Glomerular visceral epithelial cell (primary cell): ENCODE data around the gene RTF2.
A peak's percentile ranks its signal among the peaks of the same experiment; 100 is the strongest.

Experiments
- DNase-seq: peaks from one replicate; pipeline ENCODE4 v3.0.0-alpha.2; 2016; ENCODE audit errors: extremely low spot score

The RTF2 gene

DNA sequence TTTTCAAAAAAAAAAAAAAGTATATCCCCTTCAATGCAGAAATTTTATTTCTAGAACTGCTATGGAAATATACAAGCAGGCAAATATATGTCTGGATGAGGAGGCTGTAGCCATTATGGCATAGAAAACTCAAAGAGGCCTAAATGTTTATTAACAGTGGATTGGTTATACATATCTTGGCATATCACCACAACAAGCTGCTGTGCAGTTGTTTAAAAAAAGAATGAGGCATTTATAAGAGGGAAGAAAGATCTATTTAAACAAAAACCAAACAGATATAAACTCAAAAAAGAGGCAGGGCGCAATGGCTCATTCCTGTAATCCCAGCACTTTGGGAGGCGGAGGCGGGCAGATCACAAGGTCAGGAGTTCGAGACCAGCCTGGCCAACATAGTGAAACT, 30.1 kb upstream of the RTF2 start:
- DNase-seq, result no peak

DNA sequence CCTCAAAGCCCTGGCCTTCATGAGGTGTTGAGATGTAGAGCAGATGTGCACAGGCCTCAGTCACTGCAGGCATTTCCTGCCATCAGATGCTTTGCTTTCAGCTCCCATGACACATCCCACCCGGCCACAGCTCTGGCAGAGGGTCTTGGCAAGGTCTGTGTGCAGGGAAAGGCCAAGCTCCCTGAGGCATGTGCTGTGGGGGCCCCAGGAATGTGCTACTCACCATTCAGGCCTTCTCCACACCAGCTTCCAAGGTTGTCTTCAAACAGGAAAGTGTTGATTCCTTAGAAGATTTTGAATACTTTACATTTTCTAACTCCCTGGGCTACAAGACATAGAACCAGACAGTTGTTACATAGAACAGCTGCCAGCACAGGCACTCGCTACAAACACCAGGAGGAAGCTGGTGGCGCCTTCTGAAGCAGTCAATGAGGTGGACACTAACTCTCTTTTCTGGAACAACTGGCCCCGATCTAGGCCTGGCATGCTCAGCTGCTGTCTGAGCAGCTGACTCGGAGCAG, 28.6 kb upstream of the RTF2 start:
- DNase-seq, result peak; percentile 69

DNA sequence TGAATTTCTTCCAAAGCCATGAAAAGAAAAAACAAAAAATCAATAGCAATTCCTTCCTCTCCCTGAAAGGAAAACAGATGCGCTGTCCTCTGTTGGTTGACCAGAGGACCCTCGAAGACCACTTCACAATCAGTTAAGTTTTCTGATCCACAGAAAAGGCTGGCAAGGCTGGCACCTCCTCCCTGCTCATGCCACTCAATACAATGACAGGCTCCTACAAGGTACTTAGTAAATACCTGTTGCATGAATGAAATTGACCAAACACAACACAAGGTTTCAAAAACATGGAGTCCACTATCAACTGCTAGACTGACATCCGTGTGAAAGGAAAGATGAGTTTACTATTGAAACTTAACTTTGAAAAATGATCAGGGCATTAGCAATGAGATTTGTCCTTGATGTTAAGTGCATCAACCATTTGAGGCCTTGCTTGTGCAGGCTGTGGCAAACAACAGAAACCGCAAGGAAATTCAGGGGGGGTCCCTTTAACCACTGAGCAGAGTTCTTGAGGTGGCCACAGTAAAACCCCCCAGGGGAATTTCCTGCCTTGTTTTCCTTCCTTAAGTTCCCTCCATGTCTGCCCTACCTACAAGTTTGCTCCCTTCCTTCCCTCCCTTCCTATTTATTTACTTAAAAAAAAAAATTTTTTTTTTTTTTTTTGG, 27.9 kb upstream of the RTF2 start:
- DNase-seq, result no peak

DNA sequence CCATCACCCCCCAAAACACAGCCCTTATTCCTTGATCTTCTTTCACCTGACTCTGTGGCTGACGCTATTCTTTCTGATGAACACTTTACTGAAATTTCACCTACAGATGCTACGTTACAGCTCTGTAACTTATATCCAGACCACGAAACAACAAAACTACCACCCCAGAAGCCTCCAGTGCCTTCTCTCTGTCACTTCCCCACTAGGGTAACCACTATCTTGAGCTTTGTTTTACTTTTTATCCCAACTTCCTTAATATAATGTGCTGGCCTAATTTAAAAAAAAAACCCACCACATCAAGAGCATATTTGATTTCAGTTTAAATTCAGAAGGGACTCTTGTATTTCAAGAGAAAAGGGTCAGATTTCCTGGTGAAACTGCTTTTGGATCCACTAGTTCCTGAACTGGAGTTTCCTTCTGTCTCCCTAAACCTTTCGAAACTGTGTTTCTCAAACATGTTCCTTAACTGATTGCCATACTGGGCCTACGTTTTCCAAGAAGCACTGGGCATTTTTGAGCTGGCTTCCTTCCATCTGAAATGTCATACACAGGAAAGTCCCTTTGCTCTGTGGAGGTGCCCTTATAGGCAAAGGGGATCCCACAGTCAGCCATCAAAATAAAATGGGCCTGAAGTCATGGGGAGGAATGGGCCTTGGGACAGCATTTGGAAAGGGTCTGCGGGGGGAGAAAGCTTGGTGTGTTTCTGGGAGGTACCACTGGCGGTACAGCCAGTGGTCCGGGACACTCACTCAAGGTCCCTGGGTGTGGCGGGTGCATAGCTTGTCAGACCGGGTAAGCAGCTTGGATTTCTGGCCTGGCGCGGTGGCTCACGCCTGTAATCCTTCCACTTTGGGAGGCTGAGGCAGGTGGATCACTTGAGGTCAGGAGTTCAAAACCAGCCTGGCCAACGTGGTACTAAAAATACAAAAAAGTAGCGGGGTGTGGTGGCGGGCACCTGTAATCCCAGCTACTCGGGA, 25.8 kb upstream of the RTF2 start:
- DNase-seq, result no peak

DNA sequence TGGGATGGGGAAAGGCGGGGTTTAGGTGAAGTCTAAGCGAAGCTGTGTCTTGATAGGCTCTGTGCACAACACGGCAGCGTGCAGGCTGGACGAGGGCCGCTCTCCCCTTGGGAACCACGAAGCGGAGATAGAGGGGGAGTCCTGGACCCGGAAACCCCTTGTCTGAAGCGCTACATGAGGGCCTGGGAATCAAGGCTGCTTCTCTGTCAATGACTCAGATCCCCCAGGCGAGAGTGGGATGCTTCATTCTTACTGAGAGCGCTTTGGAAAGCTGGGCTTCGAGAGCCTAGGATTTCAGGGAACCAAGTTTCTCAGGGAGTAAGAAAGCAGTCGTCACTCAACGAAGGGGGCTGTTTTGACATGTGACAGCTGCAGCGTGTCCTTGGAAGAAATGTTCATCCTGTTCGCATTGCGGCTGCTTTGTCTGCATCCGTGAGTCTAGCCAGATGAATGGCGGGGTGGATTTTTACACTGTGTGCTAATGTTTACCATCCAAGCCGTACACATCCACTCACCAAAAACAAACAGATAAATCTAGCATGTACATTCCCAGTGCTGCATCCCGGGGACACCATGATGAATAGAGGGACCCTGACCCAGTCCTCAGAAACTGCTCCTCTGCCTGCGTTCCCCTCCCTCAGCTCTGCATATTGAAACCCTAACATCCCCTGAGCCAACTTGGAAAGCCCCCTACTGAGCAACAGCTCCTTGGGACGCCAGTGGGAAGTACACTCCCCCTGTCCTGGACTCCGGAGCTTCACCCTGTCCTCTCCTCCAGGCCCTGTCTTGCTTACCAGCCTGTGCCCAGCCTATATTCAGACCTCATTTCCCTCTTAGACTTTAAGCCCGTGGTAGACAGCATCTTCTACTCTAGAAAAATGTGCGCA, 24.5 kb upstream of the RTF2 start:
- no peak for DNase-seq

DNA sequence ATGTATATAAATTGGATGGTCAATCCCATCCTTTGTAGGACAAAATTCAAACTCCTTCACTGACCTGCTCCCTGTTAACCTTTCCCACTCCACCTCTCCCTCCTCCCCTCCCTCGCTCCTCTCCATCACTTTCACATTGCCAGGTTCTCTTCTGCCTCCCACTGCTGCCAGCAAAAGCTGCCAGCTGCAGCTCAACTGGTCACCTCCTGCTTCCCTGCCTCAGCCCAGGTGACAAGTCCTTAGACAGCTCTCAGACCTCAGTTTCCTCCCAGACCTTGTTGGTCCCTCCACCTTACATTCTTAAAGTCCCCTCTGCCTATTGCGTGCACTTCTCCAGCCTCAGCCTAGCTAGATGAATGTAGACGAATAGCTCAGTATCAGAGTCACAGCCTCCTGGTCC, 23.3 kb upstream of the RTF2 start:
- no peak for DNase-seq

DNA sequence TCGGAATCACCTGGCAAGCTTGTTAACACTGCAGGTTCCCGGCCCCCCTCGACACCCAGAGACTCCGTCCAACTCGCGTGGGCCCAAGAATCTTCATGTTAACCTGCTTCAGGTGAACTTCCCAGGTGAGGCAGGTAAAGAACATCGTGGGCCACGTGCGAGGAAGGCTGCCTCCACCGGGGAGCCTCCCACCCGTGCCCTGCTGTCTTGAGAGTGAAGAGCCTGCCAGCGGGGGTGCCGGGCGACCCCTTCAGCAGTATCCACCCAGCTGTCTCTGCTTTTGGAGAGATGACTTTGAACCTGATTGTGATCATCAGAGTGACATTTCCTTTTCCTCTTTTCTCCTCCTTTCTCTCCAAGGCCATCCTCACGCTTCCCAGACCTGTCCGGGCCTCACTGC, 22.9 kb upstream of the RTF2 start:
- DNase-seq, result no peak

DNA sequence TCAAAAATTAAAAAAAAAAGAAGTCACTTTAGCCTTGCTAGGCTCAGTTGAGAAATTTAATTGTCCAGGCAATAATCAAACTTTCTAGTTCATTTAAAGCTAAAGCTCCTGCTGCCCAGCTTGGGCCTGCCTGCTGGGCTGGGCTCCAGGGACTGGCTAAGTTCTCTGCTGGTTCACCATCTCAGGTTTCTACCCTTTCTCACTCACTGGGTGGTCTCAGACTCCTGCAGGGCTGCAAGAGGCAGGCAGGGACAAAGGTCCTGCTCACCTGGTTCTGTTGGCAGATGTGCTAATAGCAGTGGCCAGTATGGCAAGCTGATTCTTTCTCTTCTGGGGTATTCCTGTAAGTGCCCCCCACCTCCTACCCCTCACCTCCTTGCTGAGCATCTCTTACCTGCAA, 21.2 kb upstream of the RTF2 start:
- no peak for DNase-seq

DNA sequence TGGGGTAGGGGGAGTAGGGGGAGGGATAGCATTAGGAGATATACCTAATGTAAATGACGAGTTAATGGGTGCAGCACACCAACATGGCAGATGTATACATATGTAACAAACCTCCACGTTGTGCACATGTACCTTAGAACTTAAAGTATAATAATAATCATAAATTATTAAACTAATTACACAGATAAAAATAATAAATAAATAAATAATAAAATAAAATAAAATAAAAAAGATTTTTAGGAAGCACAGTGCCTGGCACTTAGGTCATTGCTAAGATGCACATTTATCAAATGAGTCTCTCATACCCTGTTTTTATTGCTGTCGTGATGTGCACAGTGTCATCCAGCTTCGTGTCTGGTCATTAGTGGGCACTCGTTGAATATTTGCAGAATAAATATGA, 19.0 kb upstream of the RTF2 start:
- no peak for DNase-seq

DNA sequence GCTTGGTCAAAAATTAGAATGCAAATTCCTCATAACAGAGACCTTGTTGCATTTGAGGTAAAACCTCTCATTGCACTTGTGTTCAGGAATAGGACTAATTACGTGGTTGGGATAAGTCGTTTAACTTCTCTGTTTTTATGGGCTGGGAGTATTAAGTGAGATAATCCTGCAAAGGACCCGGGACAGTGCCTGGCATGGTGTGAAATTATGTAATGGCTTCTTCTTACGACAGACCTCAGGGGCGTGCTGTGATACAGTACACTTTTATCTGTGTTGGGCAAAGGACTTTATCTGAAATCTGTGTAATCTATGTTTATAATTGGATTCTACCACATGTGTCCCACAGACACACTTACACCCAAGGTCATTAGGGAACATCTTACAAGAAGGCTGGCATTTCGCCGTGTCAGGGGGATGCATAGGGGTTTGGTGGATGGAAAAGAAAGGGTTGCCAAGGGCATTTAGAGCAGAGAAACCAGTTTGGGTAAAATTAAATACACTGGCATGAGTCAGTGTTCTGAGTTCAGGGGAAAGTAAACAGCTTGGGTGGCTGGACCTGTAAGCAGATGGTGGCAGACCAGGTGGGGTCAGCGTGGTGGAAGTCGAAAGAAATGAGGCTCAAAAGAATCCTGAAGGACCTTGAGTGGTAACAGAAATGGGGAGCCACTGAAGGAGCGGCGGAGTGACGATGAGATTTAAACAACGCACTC, 17.2 kb upstream of the RTF2 start:
- DNase-seq, result no peak

DNA sequence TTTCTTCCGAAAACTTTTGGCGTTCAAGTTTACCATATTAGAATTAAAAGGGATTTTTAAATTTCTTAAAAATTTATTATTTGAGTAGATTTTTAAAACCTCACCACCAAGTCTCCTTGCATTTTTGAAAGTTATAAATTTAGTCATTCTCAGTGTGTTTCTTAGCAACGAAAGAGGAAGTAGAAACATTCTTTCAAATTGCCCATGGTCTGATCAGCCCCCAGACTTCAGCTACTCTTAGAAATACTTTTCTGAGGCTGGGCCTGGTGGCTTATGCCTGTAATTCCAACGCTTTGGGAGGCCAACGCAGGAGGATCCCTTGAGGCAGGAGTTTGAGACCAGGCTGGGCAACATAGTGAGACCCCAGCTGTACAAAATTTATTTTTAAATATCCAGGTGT, 15.1 kb upstream of the RTF2 start:
- no peak for DNase-seq

DNA sequence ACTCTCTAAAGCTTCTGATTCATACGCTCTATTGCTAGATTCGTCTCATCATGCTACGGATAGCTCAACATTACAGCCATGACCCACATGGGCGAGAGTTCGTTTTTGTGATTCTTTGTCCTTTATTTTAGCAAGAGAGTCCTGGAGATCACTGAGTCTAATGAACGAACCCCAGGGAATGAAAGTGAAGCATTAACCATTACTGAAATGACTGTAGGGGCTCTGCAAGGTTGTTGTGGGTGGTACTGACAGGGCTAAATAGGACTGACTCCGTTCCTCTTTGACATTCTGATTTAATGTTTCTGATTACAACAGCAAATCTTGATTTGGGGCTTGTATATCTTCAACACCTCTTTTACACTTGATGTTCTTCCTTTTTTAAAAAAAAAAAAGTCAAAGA, 13.7 kb upstream of the RTF2 start:
- no peak for DNase-seq

DNA sequence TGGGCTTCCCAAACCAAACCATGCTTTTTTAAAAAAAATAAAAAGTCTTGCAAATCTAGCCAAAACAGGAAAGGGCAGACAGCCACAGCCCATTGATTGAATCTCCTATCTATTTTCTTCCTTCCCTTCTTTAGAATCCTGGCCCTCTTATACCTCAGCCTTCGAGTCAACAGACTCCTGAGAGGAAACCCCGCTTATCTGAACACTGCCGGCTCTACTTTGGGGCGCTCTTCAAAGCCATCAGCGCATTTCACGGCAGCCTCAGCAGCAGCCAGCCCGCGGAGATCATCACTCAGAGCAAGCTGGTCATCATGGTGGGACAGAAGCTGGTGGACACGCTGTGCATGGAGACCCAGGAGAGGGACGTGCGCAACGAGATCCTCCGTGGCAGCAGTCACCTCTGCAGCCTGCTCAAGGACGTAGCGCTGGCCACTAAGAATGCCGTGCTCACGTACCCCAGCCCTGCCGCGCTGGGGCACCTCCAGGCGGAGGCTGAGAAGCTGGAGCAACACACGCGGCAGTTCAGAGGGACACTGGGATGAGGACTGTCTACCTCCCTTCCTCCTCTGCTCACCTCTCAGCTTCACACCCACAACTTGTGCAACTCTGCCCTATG, 10.1 kb upstream of the RTF2 start:
- no peak for DNase-seq

DNA sequence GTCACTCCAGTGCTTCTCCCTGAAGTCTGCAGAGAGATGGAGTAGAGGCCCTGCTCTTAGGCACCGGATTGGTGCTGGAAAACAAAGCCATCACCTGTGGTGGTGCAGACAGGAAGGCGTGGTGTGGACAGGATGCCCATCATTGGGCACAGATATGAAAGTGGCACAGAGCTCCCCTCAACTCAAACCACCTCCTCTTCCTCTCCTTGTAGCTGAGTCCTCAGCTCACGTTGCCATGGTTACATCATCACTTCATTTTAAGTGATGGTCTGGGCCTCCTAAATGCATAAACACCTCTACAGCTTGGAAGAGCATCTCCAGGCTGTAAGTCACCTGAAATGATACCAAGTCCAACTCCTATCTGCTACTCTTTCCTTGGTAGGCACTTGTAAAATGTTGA, 8.0 kb upstream of the RTF2 start:
- no peak for DNase-seq

DNA sequence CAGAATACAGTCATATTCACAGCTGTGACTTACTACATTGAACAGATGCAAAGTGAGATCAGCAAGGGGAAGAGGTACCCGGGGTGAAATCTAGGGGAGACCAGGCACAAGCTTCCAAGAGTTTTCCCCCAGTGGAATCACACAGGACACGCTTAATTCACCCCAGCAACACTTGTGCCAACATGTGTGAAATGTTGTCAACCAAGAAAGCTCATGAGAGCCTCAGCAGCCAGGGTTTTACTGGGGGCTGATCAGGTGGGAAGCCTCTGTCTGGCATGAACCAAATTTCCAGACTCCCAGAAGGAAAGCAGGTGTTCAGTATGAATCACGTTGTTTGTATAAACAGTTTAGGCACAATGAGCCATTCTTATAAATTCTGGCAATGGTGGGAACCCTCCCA, 6.9 kb upstream of the RTF2 start:
- no peak for DNase-seq

DNA sequence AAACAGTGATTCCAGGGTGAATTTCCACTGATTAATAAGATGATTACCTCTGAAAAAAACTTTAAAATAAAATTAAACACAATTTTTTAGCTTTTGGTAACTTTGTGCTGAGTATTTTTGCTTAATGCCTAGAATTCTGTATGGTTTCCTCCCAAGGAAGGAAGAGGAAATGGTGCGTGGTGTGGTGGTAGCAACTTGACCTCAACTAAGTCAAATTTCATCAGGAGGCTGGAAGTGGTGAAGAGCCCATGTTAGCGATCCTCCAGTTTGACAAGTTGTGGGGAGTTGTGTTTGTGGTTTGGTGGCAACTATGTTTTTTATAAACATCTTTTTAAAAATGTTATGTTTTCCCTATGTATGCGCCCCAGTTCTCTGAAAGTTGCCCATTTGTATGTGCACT, 5.0 kb upstream of the RTF2 start:
- DNase-seq, result no peak

DNA sequence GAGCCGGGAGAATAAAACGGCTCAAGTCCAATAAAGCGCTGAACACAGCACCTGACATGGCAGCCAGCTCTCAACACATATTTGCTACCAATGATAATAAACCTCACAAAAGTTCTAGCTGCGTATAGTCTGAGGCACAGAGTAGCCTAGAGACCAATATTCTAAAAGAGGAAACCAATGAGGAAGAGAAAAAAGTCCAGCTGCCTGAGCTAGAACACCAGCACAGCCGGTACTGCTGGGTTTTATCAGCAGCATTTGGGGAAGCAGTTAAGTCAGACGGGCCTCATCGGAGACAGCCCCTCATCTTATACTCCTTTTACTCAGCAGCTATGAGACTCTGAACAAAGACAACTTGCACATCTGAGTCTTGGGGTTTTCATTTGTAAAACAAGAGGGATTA, 2.4 kb upstream of the RTF2 start:
- no peak for DNase-seq

DNA sequence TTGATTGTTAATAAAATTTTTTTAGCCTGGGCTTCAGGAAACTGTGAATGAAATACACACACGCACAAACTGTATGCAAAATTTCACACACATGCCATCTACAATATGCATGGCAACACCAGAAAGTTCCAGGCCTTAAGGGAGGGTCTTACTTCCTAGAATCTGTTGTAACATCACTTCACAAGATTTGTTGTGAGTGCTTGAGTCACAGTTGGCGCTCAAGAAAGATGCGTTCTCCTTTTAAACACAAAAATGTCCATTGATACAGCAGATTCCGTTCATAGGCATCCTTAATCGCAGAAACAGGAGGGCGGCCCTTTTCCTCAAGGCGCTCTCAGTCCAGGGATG, 485 bp upstream of the RTF2 start:
- DNase-seq, result no peak

DNA sequence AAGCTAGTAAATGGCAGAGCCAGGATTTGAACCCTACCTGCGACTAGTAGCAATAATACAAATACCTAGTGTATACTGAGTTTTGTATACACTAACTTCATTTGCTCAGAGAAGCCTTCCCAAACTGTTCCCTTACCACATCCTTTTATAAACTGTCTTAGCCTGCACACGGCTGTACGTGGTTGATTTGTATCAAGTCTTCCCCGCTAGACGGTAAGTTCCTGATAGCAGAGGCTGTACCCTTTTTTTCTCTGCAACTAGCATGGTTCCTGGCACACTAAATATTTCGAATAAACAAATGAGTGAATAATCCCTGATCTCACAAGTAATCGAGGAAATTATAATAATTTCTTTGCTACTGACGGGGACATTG, 636 bp downstream of the RTF2 start:
- DNase-seq, result no peak

DNA sequence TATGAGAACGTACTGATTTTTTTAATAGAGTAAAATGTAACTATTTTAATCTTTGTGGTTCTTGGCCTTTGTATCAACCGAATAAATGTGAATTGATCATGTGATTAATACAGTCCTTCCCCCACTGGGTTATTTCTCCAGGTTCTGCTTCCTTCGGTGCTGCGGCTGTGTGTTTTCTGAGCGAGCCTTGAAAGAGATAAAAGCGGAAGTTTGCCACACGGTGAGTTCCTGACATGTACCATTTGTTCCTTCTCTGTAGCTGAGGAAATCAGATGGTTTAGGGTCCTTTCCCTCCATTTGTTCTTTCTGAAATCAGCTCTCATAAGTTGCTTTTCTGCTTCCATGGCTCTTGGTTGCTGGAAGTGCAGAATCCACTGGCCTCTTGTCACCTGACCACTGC, 15.5 kb downstream of the RTF2 start:
- no peak for DNase-seq

DNA sequence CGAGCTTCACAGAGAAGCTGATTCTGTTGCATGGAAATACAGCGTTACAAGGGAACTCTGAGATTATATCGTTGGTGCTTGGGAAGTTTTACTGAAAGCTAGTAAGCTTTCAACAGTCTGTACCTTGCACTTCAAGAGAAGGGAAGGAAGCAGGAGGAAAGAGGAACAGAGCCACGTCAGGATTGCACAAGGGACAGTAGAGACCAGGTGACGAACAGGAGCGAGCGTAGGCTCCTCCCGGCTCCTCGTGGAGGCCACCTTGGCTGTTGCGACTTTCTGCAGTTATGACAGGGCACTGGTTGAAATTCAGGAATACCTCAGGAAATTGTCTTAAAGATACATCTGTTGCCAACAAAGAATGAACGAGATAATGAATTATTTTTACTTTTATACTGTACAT, 18.8 kb downstream of the RTF2 start:
- no peak for DNase-seq
